ENCODE data around the gene HMOX2.

The HMOX2 gene

DNA sequence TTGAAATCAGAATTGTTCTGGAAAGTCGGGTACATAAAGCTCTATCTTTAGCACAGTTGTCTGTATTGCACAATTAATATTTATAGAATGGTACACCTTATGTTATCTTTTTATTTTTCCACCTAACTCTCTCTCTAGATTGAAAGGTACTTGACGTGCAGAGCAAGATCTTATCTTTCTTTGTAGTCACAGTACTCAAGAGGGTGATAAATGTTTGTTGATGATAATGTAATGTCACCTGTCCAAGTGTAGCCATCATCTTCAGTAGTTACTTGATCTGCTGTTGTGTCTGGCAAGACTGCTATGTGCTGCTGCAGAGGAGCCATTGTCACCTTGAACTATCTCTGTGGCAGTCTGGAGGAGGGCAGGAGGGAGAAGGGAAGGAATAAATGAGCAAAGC lies 5.3 kb downstream of the HMOX2 start:
- TF ChIP-seq, protein P1, sequence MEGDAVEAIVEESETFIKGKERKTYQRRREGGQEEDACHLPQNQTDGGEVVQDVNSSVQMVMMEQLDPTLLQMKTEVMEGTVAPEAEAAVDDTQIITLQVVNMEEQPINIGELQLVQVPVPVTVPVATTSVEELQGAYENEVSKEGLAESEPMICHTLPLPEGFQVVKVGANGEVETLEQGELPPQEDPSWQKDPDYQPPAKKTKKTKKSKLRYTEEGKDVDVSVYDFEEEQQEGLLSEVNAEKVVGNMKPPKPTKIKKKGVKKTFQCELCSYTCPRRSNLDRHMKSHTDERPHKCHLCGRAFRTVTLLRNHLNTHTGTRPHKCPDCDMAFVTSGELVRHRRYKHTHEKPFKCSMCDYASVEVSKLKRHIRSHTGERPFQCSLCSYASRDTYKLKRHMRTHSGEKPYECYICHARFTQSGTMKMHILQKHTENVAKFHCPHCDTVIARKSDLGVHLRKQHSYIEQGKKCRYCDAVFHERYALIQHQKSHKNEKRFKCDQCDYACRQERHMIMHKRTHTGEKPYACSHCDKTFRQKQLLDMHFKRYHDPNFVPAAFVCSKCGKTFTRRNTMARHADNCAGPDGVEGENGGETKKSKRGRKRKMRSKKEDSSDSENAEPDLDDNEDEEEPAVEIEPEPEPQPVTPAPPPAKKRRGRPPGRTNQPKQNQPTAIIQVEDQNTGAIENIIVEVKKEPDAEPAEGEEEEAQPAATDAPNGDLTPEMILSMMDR (IDR thresholded peaks at IDR 0.05; ENCODE audit: poor library complexity, severe bottlenecking), result no peak

DNA sequence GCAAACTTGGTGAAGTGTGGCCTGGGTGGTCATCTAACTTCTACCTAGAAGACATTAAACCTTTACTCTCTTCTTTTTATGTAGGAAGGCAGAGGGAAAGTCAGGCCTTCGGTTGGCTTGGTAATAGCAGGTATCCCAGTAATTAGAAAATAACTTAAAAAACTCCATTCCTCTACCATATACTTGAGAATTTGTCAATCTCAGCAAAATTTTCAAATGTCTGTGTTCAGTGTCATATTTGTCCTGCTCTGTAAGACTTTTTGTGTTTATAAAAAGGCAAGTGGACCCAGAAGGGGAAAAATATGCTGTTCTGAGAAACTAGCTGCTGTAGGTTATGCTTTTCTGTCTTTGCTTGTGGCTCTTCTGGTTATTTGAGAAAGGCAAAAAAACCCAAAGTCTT lies 5.8 kb downstream of the HMOX2 start:
- TF ChIP-seq, protein P1 (IDR thresholded peaks at IDR 0.05; ENCODE audit: poor library complexity, severe bottlenecking), result no peak
- H3K27me3 ChIP-seq (ENCODE audit: insufficient read depth, poor library complexity, severe bottlenecking), result no peaks in the 10 kb centered on the region
- no peaks in the 10 kb centered on the region for H3K9me3 ChIP-seq (ENCODE audit: severe bottlenecking)
- peaks cover 61% of the 10 kb centered on the region for H3K36me3 ChIP-seq (ENCODE audit: low read depth)
- peak overlapping the region; percentile 9 for H3K27ac ChIP-seq (ENCODE audit: poor library complexity, severe bottlenecking)
- no peak for DNase-seq (ENCODE audit: low spot score)
- peaks cover 26% of the 10 kb centered on the region for H3K4me1 ChIP-seq (ENCODE audit: insufficient read depth, poor library complexity, severe bottlenecking)
- no peak overlapping the region for H3K4me3 ChIP-seq (ENCODE audit: severe bottlenecking)
- no peak for ATAC-seq (ENCODE audit: low read depth)

More for the DNA sequence above, 5.3 kb downstream of the HMOX2 start:
- no peaks in the 10 kb centered on the region for H3K27me3 ChIP-seq (ENCODE audit: insufficient read depth, poor library complexity, severe bottlenecking)
- ATAC-seq (ENCODE audit: low read depth) (no peak), DNase-seq (ENCODE audit: low spot score) (no peak)
- H3K9me3 ChIP-seq (ENCODE audit: severe bottlenecking), result no peaks in the 10 kb centered on the region
- no peak overlapping the region for H3K4me3 ChIP-seq (ENCODE audit: severe bottlenecking)
- H3K4me1 ChIP-seq (ENCODE audit: insufficient read depth, poor library complexity, severe bottlenecking), result peaks cover 26% of the 10 kb centered on the region
- H3K27ac ChIP-seq (ENCODE audit: poor library complexity, severe bottlenecking), result peak overlapping the region; percentile 9
- H3K36me3 ChIP-seq (ENCODE audit: low read depth), result peaks cover 57% of the 10 kb centered on the region

DNA sequence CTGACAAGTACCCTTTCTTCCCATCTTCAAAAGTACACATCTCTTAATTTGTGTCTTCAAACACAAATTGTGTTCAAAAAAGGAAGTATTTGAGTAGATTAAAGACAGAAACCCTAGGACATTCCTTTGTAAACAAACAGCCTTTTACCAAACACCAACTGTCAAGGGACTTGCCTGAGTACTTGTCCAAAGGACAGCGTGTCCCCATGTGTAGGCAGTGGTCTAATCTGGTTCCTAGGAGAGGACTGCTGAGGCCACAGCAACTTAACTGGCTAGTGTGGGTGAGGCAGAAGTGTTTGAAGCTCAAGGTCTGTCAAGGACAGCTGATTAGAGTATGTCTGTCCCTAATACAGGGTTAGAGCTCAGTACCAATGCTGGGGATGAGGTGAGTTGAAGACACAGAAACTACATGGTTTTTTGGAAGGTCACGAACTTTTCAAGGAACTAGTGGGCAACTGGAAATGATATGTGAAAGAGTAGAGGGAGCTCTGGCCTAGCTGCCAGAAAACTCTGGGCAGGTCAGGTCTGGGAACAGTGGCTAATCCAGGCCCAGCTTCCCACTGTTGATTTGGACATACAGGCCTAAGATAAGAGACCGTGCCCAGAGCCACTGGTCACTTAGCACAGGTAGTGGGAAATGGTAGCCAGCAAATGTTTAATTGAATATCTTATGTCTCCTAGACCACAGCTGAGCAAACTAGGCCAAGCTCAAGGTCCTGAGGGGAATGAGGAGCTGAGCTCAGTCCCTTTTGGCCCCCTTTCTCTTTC lies 10.1 kb downstream of the HMOX2 start:
- Histone ChIP-seq H3K36me3 (ENCODE audit: low read depth) (peaks cover 76% of the 10 kb centered on the region), H3K27me3 (ENCODE audit: insufficient read depth, poor library complexity, severe bottlenecking) (no peaks in the 10 kb centered on the region), H3K4me3 (ENCODE audit: severe bottlenecking) (no peak overlapping the region), H3K27ac (ENCODE audit: poor library complexity, severe bottlenecking) (peak overlapping the region; percentile 91), H3K4me1 (ENCODE audit: insufficient read depth, poor library complexity, severe bottlenecking) (peaks cover 37% of the 10 kb centered on the region), H3K9me3 (ENCODE audit: severe bottlenecking) (no peaks in the 10 kb centered on the region)
- ATAC-seq (ENCODE audit: low read depth) (no peak), DNase-seq (ENCODE audit: low spot score) (no peak)
- TF ChIP-seq, protein P1 (IDR thresholded peaks at IDR 0.05; ENCODE audit: poor library complexity, severe bottlenecking), result no peak

DNA sequence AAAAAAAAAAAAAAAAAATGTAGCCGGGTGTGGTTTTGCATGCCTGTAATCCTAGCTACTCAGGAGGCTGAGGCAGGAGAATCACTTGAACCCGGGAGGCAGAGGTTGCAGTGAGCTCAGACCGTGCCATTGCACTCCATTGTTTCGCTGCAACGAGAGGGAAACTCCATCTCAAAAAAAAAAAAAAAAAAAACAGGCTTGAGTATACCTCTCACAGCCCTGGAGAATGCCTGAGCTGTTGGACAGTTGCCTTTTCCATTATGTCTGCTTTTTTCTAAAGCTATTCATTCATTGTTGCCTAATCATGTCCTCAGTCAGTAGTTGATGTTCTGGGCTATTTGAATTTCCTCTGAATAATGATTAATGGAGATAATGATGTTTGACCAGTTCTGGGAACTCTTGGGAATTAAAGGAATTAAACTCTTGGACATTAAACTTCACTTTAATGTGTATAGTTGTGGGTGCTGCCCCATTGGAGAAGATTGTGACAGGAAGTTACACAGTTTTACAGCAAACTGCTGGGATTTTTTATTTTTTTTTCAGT lies 11.8 kb downstream of the HMOX2 start:
- H3K4me1 ChIP-seq (ENCODE audit: insufficient read depth, poor library complexity, severe bottlenecking), result peaks cover 22% of the 10 kb centered on the region
- H3K27me3 ChIP-seq (ENCODE audit: insufficient read depth, poor library complexity, severe bottlenecking), result no peaks in the 10 kb centered on the region
- DNase-seq (ENCODE audit: low spot score), result no peak
- no peak overlapping the region for H3K4me3 ChIP-seq (ENCODE audit: severe bottlenecking)
- H3K27ac ChIP-seq (ENCODE audit: poor library complexity, severe bottlenecking), result peak overlapping the region; percentile 91
- peaks cover 68% of the 10 kb centered on the region for H3K36me3 ChIP-seq (ENCODE audit: low read depth)
- TF ChIP-seq, protein P1 (IDR thresholded peaks at IDR 0.05; ENCODE audit: poor library complexity, severe bottlenecking), result no peak
- no peaks in the 10 kb centered on the region for H3K9me3 ChIP-seq (ENCODE audit: severe bottlenecking)
- ATAC-seq (ENCODE audit: low read depth), result peak; percentile 64; the same call in 2 of the 3 replicates

DNA sequence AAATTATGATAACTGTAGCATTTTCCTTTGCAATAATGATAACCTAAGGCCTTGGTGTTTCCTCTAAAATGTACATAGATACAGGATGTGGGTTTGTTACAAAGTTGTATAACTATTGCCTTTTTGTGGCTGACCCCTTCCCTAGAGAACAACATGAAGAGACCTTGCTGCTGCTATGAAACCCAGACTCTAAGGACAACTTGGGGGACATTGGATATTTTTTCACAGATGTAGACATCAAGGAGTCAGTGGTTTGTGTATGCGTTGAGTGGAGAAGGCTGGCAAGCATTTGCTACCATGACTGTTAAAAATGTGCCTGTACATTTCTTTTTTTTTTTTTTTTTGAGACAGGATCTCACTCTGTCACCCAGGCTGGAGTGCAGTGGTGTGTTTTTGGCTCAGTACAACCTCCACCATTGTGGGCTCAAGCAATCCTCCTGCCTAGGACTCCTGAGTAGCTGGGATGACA lies 12.3 kb downstream of the HMOX2 start:
- Histone ChIP-seq H3K27me3 (ENCODE audit: insufficient read depth, poor library complexity, severe bottlenecking) (no peaks in the 10 kb centered on the region), H3K9me3 (ENCODE audit: severe bottlenecking) (no peaks in the 10 kb centered on the region), H3K36me3 (ENCODE audit: low read depth) (peaks cover 66% of the 10 kb centered on the region), H3K4me3 (ENCODE audit: severe bottlenecking) (no peak overlapping the region), H3K4me1 (ENCODE audit: insufficient read depth, poor library complexity, severe bottlenecking) (peaks cover 22% of the 10 kb centered on the region), H3K27ac (ENCODE audit: poor library complexity, severe bottlenecking) (peak overlapping the region; percentile 91)
- DNase-seq (ENCODE audit: low spot score), result no peak
- TF ChIP-seq, protein P1 (IDR thresholded peaks at IDR 0.05; ENCODE audit: poor library complexity, severe bottlenecking), result no peak
- ATAC-seq (ENCODE audit: low read depth), result peak; percentile 40; the same call in 2 of the 3 replicates
